Measurements from ENCODE around the gene UCP3. TPM values are rescaled to one million over a fixed set of nuclear protein-coding genes. Genes with fewer than 3 reads are reported as not detected.

Gene UCP3
- total RNA-seq, 1 experiment from 2014 or later = 1.2 TPM

DNA sequence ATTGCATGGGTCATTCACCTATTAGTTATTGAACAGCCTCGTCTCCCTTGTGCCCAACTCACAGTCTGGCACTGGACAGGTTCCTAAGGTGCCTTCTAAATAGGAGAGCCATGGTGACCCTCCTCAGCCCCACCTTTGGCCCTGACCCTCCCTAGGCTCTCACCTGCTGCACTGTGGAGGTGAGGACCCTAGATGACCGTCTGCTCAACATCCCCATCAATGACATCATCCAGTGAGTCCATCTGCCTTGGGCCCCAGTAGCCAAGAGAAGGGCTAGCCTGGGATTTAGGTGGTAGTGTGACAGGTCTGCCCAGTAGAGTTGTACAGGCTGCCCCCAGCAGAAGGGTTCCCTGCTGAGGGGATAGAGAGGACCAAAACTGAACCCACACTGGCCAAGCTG, 39.8 kb downstream of the UCP3 start:
- Histone ChIP-seq H3K4me3 (ENCODE audit: low read length) (no peak overlapping the region), H3K9me3 (ENCODE audit: low read length) (no peaks in the 10 kb centered on the region), H3F3A (ENCODE audit: low read length, unreplicated experiment) (no peaks in the 10 kb centered on the region), H3K9ac (ENCODE audit: low read length) (no peak overlapping the region), H3K27ac (ENCODE audit: low read length) (no peak overlapping the region), H3K4me1 (ENCODE audit: insufficient read depth, low read length) (peaks cover 11% of the 10 kb centered on the region), H3K36me3 (ENCODE audit: low read depth, low read length) (no peaks in the 10 kb centered on the region), H3K79me2 (ENCODE audit: low read length) (no peaks in the 10 kb centered on the region), H2AFZ (ENCODE audit: low read length) (no peak overlapping the region), H3K27me3 (ENCODE audit: low read length) (no peaks in the 10 kb centered on the region), H4K20me1 (ENCODE audit: low read length) (no peaks in the 10 kb centered on the region), H3K9me2 (replicated peaks; ENCODE audit: low read length) (no peaks in the 10 kb centered on the region), H3K4me2 (ENCODE audit: low read length) (no peak overlapping the region)
- ChIA-PET POLR2A (ENCODE audit: unreplicated experiment) (no interaction called here), CTCF (no interaction called here)
- intact Hi-C loops (cut with micrococcal nuclease) = loop anchor here (10.0 kb wide), 1 partner anchor 476 kb away; no protein-coding TSS in a partner anchor
- BruUV-seq (replicated peaks) = no TSS peak
- ATAC-seq (no peak), DNase-seq (no peak)
- no peak for TF ChIP-seq EZH2 (IDR thresholded peaks at IDR 0.05; ENCODE audit: low read length, unreplicated experiment)
- TF ChIP-seq EZH2phosphoT487 (IDR thresholded peaks at IDR 0.05; ENCODE audit: borderline replicate concordance, low read length) = no peak
- no peak for TF ChIP-seq CTCF (conservative IDR thresholded peaks at IDR 0.05; ENCODE audit: low read depth, low read length)

DNA sequence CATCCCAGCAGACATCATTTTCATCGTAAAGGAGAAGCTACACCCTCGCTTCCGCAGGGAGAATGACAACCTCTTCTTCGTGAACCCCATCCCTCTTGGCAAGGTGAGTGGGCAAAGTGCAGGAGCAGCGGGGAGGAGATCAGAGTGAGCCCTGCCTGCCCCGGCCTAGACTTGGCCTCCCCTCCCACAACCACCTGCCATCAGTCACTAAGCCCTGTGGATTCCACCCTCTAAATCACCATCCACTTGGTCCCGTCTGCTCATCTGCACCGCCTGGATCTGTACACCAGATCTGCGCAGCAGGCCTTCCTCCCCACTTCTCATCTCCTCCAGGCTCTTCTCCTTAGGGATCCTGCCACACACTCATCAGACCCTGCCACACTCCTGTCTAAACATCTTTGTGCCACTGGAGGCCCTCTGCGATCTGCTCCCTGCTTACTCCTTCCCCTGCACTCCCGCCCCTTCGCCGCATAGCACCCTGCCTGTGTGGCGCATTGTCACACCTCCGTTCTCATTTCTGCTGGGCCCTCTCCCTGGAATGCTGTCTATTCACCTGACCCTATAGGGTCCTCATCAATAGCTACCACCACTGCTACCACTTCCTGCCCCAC, 40.4 kb downstream of the UCP3 start:
- ATAC-seq (no peak), DNase-seq (no peak)
- Histone ChIP-seq H3K36me3 (ENCODE audit: low read depth, low read length) (no peaks in the 10 kb centered on the region), H3K79me2 (ENCODE audit: low read length) (no peaks in the 10 kb centered on the region), H2AFZ (ENCODE audit: low read length) (no peak overlapping the region), H3K4me3 (ENCODE audit: low read length) (no peak overlapping the region), H3K4me1 (ENCODE audit: insufficient read depth, low read length) (peaks cover 7% of the 10 kb centered on the region), H3K9me3 (ENCODE audit: low read length) (no peaks in the 10 kb centered on the region), H3F3A (ENCODE audit: low read length, unreplicated experiment) (no peaks in the 10 kb centered on the region), H4K20me1 (ENCODE audit: low read length) (no peaks in the 10 kb centered on the region), H3K27me3 (ENCODE audit: low read length) (no peaks in the 10 kb centered on the region), H3K4me2 (ENCODE audit: low read length) (no peak overlapping the region), H3K9ac (ENCODE audit: low read length) (no peak overlapping the region), H3K9me2 (replicated peaks; ENCODE audit: low read length) (no peaks in the 10 kb centered on the region), H3K27ac (ENCODE audit: low read length) (no peak overlapping the region)
- ChIA-PET POLR2A (ENCODE audit: unreplicated experiment) (no interaction called here), CTCF (no interaction called here)
- TF ChIP-seq EZH2 (IDR thresholded peaks at IDR 0.05; ENCODE audit: low read length, unreplicated experiment) (no peak), EZH2phosphoT487 (IDR thresholded peaks at IDR 0.05; ENCODE audit: borderline replicate concordance, low read length) (no peak), CTCF (conservative IDR thresholded peaks at IDR 0.05; ENCODE audit: low read depth, low read length) (no peak)
- BruUV-seq (replicated peaks) = no TSS peak
- intact Hi-C loops (cut with micrococcal nuclease) = loop anchor here (10.0 kb wide), 1 partner anchor 476 kb away; no protein-coding TSS in a partner anchor

GRCh38 chr11:73965764-73966121, 43.1 kb downstream of the UCP3 start:
- no peaks in the 10 kb centered on the region for H3K36me3 ChIP-seq (ENCODE audit: low read depth, low read length)
- ChIA-PET POLR2A (ENCODE audit: unreplicated experiment) (no interaction called here), CTCF (no interaction called here)
- intact Hi-C loops (cut with micrococcal nuclease) = loop anchor here (10.0 kb wide), 1 partner anchor 479 kb away; no protein-coding TSS in a partner anchor
- H3K4me3 ChIP-seq (ENCODE audit: low read length) = no peak overlapping the region
- no peaks in the 10 kb centered on the region for H3K79me2 ChIP-seq (ENCODE audit: low read length)
- no peaks in the 10 kb centered on the region for H3K27me3 ChIP-seq (ENCODE audit: low read length)
- no peak overlapping the region for H3K27ac ChIP-seq (ENCODE audit: low read length)
- no peaks in the 10 kb centered on the region for H3K9me3 ChIP-seq (ENCODE audit: low read length)
- H3K9ac ChIP-seq (ENCODE audit: low read length) = no peak overlapping the region
- ATAC-seq (no peak), DNase-seq (no peak)
- H3K9me2 ChIP-seq (replicated peaks; ENCODE audit: low read length) = no peaks in the 10 kb centered on the region
- no peak overlapping the region for H2AFZ ChIP-seq (ENCODE audit: low read length)
- no peak overlapping the region for H3K4me2 ChIP-seq (ENCODE audit: low read length)
- TF ChIP-seq EZH2phosphoT487 (IDR thresholded peaks at IDR 0.05; ENCODE audit: borderline replicate concordance, low read length) = no peak
- no peak for TF ChIP-seq EZH2 (IDR thresholded peaks at IDR 0.05; ENCODE audit: low read length, unreplicated experiment)
- TF ChIP-seq CTCF (conservative IDR thresholded peaks at IDR 0.05; ENCODE audit: low read depth, low read length) = no peak
- no peaks in the 10 kb centered on the region for H4K20me1 ChIP-seq (ENCODE audit: low read length)
- peaks cover 7% of the 10 kb centered on the region for H3K4me1 ChIP-seq (ENCODE audit: insufficient read depth, low read length)
- H3F3A ChIP-seq (ENCODE audit: low read length, unreplicated experiment) = no peaks in the 10 kb centered on the region
- BruUV-seq (replicated peaks) = no TSS peak

Data from PC-3 (cell line).